ENCODE results near the gene PRKCZ. TPM values are rescaled to one million over a fixed set of nuclear protein-coding genes. Genes with fewer than 3 reads are reported as not detected.

The PRKCZ gene
- total and polyA plus RNA-seq, 9 of the 15 experiments (the other 6 are each of a cell fraction or from before 2014, with no cell fraction given), result 0.07 to 3.1 (median 1.3) TPM

DNA sequence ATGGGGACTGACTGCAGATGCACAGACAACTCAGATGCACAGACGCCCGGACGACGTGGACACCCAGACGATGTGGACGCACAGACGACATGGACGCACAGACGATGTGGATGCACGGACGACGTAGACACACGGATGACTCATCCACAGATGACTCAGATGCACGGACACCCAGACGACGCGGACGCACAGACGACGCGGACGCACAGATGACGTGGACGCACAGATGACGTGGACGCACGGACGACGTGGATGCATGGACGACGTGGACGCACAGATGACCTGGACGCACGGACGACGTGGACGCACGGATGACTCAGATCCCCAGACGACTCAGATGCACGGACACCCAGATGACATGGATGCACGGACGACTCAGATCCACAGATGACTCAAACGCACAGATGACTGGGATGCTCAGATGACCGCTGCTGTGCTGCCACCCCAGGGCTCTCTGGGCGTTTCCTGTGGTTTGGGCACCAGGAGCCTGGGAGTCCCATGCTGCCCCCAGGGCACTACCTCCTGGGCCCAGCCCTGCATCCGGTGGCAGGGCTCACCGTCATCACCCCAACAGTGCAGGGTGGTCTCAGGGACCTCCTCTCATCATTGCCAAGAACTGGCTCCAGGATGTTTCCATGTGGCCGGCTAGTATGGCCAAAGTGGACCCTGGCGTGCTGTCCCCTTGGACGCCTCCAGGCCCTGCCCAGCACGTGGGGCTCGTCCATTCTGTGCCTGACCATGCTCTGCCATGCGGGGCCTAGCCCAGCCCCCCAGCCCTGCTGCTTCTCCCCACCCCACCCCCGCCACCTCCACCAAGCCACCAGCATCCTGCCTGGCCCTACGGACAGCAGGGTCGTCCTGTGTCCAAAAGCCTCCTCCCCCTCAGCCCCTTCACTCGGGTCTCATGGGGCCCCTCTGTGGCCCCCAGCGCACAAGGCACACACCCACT lies 130.4 kb downstream of the PRKCZ start (continued):
- TF ChIP-seq, protein P1, sequence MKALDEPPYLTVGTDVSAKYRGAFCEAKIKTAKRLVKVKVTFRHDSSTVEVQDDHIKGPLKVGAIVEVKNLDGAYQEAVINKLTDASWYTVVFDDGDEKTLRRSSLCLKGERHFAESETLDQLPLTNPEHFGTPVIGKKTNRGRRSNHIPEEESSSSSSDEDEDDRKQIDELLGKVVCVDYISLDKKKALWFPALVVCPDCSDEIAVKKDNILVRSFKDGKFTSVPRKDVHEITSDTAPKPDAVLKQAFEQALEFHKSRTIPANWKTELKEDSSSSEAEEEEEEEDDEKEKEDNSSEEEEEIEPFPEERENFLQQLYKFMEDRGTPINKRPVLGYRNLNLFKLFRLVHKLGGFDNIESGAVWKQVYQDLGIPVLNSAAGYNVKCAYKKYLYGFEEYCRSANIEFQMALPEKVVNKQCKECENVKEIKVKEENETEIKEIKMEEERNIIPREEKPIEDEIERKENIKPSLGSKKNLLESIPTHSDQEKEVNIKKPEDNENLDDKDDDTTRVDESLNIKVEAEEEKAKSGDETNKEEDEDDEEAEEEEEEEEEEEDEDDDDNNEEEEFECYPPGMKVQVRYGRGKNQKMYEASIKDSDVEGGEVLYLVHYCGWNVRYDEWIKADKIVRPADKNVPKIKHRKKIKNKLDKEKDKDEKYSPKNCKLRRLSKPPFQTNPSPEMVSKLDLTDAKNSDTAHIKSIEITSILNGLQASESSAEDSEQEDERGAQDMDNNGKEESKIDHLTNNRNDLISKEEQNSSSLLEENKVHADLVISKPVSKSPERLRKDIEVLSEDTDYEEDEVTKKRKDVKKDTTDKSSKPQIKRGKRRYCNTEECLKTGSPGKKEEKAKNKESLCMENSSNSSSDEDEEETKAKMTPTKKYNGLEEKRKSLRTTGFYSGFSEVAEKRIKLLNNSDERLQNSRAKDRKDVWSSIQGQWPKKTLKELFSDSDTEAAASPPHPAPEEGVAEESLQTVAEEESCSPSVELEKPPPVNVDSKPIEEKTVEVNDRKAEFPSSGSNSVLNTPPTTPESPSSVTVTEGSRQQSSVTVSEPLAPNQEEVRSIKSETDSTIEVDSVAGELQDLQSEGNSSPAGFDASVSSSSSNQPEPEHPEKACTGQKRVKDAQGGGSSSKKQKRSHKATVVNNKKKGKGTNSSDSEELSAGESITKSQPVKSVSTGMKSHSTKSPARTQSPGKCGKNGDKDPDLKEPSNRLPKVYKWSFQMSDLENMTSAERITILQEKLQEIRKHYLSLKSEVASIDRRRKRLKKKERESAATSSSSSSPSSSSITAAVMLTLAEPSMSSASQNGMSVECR (CRISPR knock-in tag; IDR thresholded peaks at IDR 0.05), result no peak; the same call in 1 of the 2 replicates
- TF ChIP-seq NRF1 (conservative IDR thresholded peaks at IDR 0.05 in 1 of 2, IDR thresholded peaks at IDR 0.05 in 1 of 2), result peak; percentile 66 to 78
- TF ChIP-seq, protein P2, sequence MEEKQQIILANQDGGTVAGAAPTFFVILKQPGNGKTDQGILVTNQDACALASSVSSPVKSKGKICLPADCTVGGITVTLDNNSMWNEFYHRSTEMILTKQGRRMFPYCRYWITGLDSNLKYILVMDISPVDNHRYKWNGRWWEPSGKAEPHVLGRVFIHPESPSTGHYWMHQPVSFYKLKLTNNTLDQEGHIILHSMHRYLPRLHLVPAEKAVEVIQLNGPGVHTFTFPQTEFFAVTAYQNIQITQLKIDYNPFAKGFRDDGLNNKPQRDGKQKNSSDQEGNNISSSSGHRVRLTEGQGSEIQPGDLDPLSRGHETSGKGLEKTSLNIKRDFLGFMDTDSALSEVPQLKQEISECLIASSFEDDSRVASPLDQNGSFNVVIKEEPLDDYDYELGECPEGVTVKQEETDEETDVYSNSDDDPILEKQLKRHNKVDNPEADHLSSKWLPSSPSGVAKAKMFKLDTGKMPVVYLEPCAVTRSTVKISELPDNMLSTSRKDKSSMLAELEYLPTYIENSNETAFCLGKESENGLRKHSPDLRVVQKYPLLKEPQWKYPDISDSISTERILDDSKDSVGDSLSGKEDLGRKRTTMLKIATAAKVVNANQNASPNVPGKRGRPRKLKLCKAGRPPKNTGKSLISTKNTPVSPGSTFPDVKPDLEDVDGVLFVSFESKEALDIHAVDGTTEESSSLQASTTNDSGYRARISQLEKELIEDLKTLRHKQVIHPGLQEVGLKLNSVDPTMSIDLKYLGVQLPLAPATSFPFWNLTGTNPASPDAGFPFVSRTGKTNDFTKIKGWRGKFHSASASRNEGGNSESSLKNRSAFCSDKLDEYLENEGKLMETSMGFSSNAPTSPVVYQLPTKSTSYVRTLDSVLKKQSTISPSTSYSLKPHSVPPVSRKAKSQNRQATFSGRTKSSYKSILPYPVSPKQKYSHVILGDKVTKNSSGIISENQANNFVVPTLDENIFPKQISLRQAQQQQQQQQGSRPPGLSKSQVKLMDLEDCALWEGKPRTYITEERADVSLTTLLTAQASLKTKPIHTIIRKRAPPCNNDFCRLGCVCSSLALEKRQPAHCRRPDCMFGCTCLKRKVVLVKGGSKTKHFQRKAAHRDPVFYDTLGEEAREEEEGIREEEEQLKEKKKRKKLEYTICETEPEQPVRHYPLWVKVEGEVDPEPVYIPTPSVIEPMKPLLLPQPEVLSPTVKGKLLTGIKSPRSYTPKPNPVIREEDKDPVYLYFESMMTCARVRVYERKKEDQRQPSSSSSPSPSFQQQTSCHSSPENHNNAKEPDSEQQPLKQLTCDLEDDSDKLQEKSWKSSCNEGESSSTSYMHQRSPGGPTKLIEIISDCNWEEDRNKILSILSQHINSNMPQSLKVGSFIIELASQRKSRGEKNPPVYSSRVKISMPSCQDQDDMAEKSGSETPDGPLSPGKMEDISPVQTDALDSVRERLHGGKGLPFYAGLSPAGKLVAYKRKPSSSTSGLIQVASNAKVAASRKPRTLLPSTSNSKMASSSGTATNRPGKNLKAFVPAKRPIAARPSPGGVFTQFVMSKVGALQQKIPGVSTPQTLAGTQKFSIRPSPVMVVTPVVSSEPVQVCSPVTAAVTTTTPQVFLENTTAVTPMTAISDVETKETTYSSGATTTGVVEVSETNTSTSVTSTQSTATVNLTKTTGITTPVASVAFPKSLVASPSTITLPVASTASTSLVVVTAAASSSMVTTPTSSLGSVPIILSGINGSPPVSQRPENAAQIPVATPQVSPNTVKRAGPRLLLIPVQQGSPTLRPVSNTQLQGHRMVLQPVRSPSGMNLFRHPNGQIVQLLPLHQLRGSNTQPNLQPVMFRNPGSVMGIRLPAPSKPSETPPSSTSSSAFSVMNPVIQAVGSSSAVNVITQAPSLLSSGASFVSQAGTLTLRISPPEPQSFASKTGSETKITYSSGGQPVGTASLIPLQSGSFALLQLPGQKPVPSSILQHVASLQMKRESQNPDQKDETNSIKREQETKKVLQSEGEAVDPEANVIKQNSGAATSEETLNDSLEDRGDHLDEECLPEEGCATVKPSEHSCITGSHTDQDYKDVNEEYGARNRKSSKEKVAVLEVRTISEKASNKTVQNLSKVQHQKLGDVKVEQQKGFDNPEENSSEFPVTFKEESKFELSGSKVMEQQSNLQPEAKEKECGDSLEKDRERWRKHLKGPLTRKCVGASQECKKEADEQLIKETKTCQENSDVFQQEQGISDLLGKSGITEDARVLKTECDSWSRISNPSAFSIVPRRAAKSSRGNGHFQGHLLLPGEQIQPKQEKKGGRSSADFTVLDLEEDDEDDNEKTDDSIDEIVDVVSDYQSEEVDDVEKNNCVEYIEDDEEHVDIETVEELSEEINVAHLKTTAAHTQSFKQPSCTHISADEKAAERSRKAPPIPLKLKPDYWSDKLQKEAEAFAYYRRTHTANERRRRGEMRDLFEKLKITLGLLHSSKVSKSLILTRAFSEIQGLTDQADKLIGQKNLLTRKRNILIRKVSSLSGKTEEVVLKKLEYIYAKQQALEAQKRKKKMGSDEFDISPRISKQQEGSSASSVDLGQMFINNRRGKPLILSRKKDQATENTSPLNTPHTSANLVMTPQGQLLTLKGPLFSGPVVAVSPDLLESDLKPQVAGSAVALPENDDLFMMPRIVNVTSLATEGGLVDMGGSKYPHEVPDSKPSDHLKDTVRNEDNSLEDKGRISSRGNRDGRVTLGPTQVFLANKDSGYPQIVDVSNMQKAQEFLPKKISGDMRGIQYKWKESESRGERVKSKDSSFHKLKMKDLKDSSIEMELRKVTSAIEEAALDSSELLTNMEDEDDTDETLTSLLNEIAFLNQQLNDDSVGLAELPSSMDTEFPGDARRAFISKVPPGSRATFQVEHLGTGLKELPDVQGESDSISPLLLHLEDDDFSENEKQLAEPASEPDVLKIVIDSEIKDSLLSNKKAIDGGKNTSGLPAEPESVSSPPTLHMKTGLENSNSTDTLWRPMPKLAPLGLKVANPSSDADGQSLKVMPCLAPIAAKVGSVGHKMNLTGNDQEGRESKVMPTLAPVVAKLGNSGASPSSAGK (IDR thresholded peaks at IDR 0.05), result peak; percentile 3
- no peak for TF ChIP-seq ETS2 (tag; IDR thresholded peaks at IDR 0.05; ENCODE audit: borderline replicate concordance, poor library complexity, severe bottlenecking)
- TF ChIP-seq FOXA1 (IDR thresholded peaks at IDR 0.05; ENCODE audit: borderline replicate concordance), result no peak
- no peak for TF ChIP-seq CBX2 (IDR thresholded peaks at IDR 0.05; ENCODE audit: insufficient read depth, low read length, poor library complexity, severe bottlenecking)
